ENCODE data around the gene MINPP1.
"Not testable (repeated sequence)": the region's sequence is repeated elsewhere in the genome, so short reads cannot be mapped to it uniquely, and the experiment has no call there.

- TF ChIP-seq CTCF, POLR2A (IDR thresholded peaks at IDR 0.05): not testable (repeated sequence)
Measured at GRCh38 chr10:87466849-87467248, 37.8 kb upstream of the MINPP1 start.
